CD14-positive monocyte (primary cell): ENCODE data around the gene WWC2. TPM values are rescaled to one million over a fixed set of nuclear protein-coding genes. Genes with fewer than 3 reads are reported as not detected.

ENCODE experiments used
- DNase-seq, 3 donors: peaks; one replicate each; pipeline ENCODE4 v3.0.0-alpha.2; 2011 to 2022
- H2AFZ ChIP-seq: 2 replicates; pipeline ENCODE4 v1.6.0; 2012; ENCODE audit warnings: mild to moderate bottlenecking, low read depth, low read length, inconsistent platforms; ENCODE audit not compliant: insufficient read depth, poor library complexity, severe bottlenecking
- H3K27ac ChIP-seq, 2 donors: 1 replicate in 1 of 2; 2 replicates in 1 of 2; pipeline ENCODE4 v1.5.1; 2012 to 2013; ENCODE audit warnings: low read length in 2 of 2, control low read depth in 1 of 2, inconsistent platforms in 1 of 2, low read depth in 1 of 2, mild to moderate bottlenecking in 1 of 2
- H3K27me3 ChIP-seq, 2 donors: one replicate each; pipeline versions ENCODE4 v1.6.0 to v1.6.1; 2011 to 2013; ENCODE audit warnings: low read length in 2 of 2; ENCODE audit not compliant: control insufficient read depth in 2 of 2, insufficient read depth in 2 of 2
- H3K36me3 ChIP-seq, 2 donors: replicated peaks in 1 of 2; 1 replicate in 1 of 2; 2 replicates in 1 of 2; pipeline versions ENCODE4 v1.5.1 to v1.6.1; 2012 to 2013; ENCODE audit warnings: low read length in 2 of 2, control low read depth in 1 of 2, inconsistent platforms in 1 of 2, mild to moderate bottlenecking in 1 of 2; ENCODE audit not compliant: insufficient read depth in 2 of 2, control insufficient read depth in 1 of 2
- H3K4me1 ChIP-seq, 2 donors: 1 replicate in 1 of 2; 2 replicates in 1 of 2; pipeline versions ENCODE4 v1.5.1 to v1.6.1; 2012 to 2013; ENCODE audit warnings: low read length in 2 of 2, control low read depth in 1 of 2, inconsistent platforms in 1 of 2, mild to moderate bottlenecking in 1 of 2, moderate library complexity in 1 of 2; ENCODE audit not compliant: insufficient read depth in 2 of 2, control insufficient read depth in 1 of 2
- H3K4me2 ChIP-seq: replicated peaks from 2 replicates; pipeline ENCODE3; 2012; ENCODE audit warnings: low read length, moderate library complexity, mild to moderate bottlenecking; ENCODE audit not compliant: poor library complexity, severe bottlenecking; ENCODE audit errors: extremely low read depth
- H3K4me3 ChIP-seq, 3 experiments: fragments of 200-600 bp in 1 of 3; sonication (generic) in 1 of 3; replicated peaks in 1 of 3; 1 replicate in 2 of 3; 2 replicates in 1 of 3; pipeline ENCODE4 v1.5.1; 2011 to 2013; ENCODE audit warnings: low read length in 3 of 3, mild to moderate bottlenecking in 3 of 3, control low read depth in 2 of 3, low read depth in 2 of 3, inconsistent platforms in 1 of 3, moderate library complexity in 1 of 3
- H3K79me2 ChIP-seq: 2 replicates; pipeline ENCODE4 v1.6.0; 2012; ENCODE audit warnings: mild to moderate bottlenecking, control low read depth, inconsistent platforms, low read length, moderate library complexity; ENCODE audit not compliant: insufficient read depth
- H3K9ac ChIP-seq: 2 replicates; pipeline ENCODE4 v1.6.0; 2017; ENCODE audit warnings: low read length, mild to moderate bottlenecking; ENCODE audit not compliant: insufficient read depth, poor library complexity, severe bottlenecking
- H3K9me3 ChIP-seq, 2 donors: replicated peaks in 1 of 2; 1 replicate in 1 of 2; 2 replicates in 1 of 2; pipeline versions ENCODE4 v1.5.1 to v1.6.1; 2012 to 2013; ENCODE audit warnings: low read length in 2 of 2, control low read depth in 1 of 2; ENCODE audit not compliant: control insufficient read depth in 1 of 2, insufficient read depth in 1 of 2
- H4K20me1 ChIP-seq: 2 replicates; pipeline ENCODE4 v1.6.0; 2012; ENCODE audit warnings: mild to moderate bottlenecking, low read length, control low read depth, moderate library complexity; ENCODE audit not compliant: insufficient read depth
- H3K27ac Mint-ChIP-seq, 7 donors: one replicate each; pipeline ENCODE4 v1.8.0; 2020; ENCODE audit warnings: mild to moderate bottlenecking in 7 of 7, mixed read lengths in 7 of 7, moderate library complexity in 6 of 7, inconsistent platforms in 2 of 7
- H3K27me3 Mint-ChIP-seq, 3 donors: one replicate each; pipeline ENCODE4 v1.8.0; 2021 to 2022; ENCODE audit warnings: low read depth in 3 of 3, mild to moderate bottlenecking in 3 of 3, mixed read lengths in 3 of 3, moderate library complexity in 3 of 3, inconsistent platforms in 1 of 3
- H3K36me3 Mint-ChIP-seq, 2 donors: one replicate each; pipeline ENCODE4 v1.8.0; 2020; ENCODE audit warnings: mixed read lengths in 2 of 2, inconsistent platforms in 1 of 2, mild to moderate bottlenecking in 1 of 2
- H3K4me1 Mint-ChIP-seq: one replicate; pipeline ENCODE4 v1.8.0; 2020; ENCODE audit warnings: mild to moderate bottlenecking, mixed read lengths
- H3K4me3 Mint-ChIP-seq, 2 donors: one replicate each; pipeline ENCODE4 v1.8.0; 2020; ENCODE audit warnings: mild to moderate bottlenecking in 2 of 2, mixed read lengths in 2 of 2, moderate library complexity in 1 of 2
- H3K9me3 Mint-ChIP-seq, 7 donors: one replicate each; pipeline ENCODE4 v1.8.0; 2020 to 2022; ENCODE audit warnings: mixed read lengths in 7 of 7, mild to moderate bottlenecking in 6 of 7, moderate library complexity in 6 of 7, inconsistent platforms in 2 of 7
- WGBS: methylation state at CpG from one replicate; pipeline ENCODE4 v1.1.5; 2013; ENCODE audit warnings: missing lambda C conversion rate; ENCODE audit not compliant: insufficient coverage; 5-methylcytosine and 5-hydroxymethylcytosine counted together
- intact Hi-C, 2 donors: fragments of 100-400 bp; cut with micrococcal nuclease; formaldehyde crosslinking; loops; one replicate each; pipeline versions ENCODE4 v1.15.0 to v1.15.1; 2023
- polyA plus RNA-seq, 3 donors: library from polyadenylated mRNA; depleted of rRNA in 1 of 3; unstranded in 2 of 3; stranded (reverse) in 1 of 3; fragments of 300-500 nt in 2 of 3; fragments of >200 nt in 1 of 3; fragmentation: Illumina TruSeq in 2 of 3; gene quantifications; 1 replicate in 2 of 3; 2 replicates in 1 of 3; pipeline ENCODE4 v1.2.3, GENCODE V29; 2012 to 2021
- TF ChIP-seq, protein P1 (sequence below): fragments of 200-600 bp; IDR thresholded peaks from one replicate; pipeline ENCODE4 v1.8.0; 2022; ENCODE audit warnings: antibody characterized with exemption, mild to moderate bottlenecking

The WWC2 gene
- polyA plus RNA-seq, 3 donors: 1.9 to 3.8 (median 2.9) TPM

DNA sequence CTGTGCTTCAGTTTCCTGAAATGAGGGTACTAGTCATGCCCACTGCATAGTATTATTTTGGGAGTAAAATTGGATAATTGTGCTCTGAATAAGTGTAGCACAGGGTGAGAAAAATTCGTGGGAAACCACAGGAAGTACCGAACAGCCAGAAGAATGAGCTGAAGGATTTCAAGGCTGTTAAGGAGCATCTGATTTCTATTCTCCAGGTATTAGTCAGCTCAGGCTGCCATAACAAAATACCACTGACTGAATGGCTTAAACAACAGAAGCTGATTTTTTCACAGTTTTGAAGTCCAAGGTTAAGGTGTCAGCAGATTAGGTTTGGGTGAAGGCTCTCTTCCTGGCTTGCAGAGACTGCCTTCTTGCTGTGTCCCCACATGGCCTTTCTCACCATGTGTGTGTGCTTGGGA lies 41.9 kb downstream of the WWC2 start:
- intact Hi-C loops: no loop called here
- Histone ChIP-seq H3K9me3 (no peaks in the 10 kb centered on the region), H3K79me2 (no peaks in the 10 kb centered on the region), H3K9ac (no peak overlapping the region), H3K4me3 (no peak overlapping the region), H3K27ac (no peak overlapping the region), H4K20me1 (no peaks in the 10 kb centered on the region), H2AFZ (no peak overlapping the region), H3K4me1 (no peaks in the 10 kb centered on the region), H3K27me3 (no peaks in the 10 kb centered on the region), H3K4me2 (no peak overlapping the region), H3K36me3 (no peaks in the 10 kb centered on the region)
- peaks cover 0 to 1% (median 0%) of the 10 kb centered on the region in 3 donors for H3K27me3 Mint-ChIP-seq
- no peaks in the 10 kb centered on the region for H3K36me3 Mint-ChIP-seq
- DNase-seq: no peak
- no peak overlapping the region for H3K4me3 Mint-ChIP-seq
- H3K27ac Mint-ChIP-seq: no peak overlapping the region
- TF ChIP-seq, protein P1, sequence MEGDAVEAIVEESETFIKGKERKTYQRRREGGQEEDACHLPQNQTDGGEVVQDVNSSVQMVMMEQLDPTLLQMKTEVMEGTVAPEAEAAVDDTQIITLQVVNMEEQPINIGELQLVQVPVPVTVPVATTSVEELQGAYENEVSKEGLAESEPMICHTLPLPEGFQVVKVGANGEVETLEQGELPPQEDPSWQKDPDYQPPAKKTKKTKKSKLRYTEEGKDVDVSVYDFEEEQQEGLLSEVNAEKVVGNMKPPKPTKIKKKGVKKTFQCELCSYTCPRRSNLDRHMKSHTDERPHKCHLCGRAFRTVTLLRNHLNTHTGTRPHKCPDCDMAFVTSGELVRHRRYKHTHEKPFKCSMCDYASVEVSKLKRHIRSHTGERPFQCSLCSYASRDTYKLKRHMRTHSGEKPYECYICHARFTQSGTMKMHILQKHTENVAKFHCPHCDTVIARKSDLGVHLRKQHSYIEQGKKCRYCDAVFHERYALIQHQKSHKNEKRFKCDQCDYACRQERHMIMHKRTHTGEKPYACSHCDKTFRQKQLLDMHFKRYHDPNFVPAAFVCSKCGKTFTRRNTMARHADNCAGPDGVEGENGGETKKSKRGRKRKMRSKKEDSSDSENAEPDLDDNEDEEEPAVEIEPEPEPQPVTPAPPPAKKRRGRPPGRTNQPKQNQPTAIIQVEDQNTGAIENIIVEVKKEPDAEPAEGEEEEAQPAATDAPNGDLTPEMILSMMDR: no peak
- H3K4me1 Mint-ChIP-seq: peaks cover 7% of the 10 kb centered on the region
- WGBS: 58% methylated on average over 2 of the region's 2 CpGs
- peaks cover 0 to 4% (median 0%) of the 10 kb centered on the region in 7 donors for H3K9me3 Mint-ChIP-seq

DNA sequence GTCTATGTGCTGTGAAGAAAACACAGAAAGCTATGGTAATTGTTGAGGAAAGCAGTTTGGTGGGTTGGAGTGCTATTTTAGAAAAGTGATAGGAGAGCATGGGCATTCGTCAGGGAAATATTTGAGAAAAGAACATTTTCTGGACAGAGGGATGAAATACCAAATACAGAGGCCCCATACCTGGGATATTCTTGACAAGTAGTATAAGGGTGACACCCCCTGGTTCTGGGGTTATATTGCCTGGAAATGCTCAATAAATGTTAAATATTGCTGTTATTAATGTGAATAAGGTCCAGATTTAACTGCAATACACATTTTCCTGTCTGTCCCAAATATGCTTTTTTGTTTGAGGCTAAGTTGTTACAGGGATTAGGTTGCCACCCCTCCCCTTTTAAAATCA lies 42.9 kb downstream of the WWC2 start:
- Histone ChIP-seq H3K27ac (no peak overlapping the region), H3K79me2 (no peaks in the 10 kb centered on the region), H2AFZ (no peak overlapping the region), H3K9ac (no peak overlapping the region), H3K27me3 (no peaks in the 10 kb centered on the region), H3K36me3 (no peaks in the 10 kb centered on the region), H3K4me2 (no peak overlapping the region), H3K9me3 (no peaks in the 10 kb centered on the region), H3K4me3 (no peak overlapping the region), H3K4me1 (no peaks in the 10 kb centered on the region), H4K20me1 (no peaks in the 10 kb centered on the region)
- TF ChIP-seq, protein P1: no peak
- intact Hi-C loops: no loop called here
- Mint-ChIP-seq H3K27ac (no peak overlapping the region), H3K27me3 (peaks cover 0 to 1% (median 0%) of the 10 kb centered on the region in 3 donors), H3K4me1 (peaks cover 7% of the 10 kb centered on the region), H3K9me3 (no peaks in the 10 kb centered on the region), H3K36me3 (no peaks in the 10 kb centered on the region), H3K4me3 (no peak overlapping the region)
- no peak for DNase-seq
- WGBS: 100% methylated on average over 1 of the region's 1 CpG
